ENCODE data around the gene CYTH3. TPM values are rescaled to one million over a fixed set of nuclear protein-coding genes. Genes with fewer than 3 reads are reported as not detected.

CYTH3 gene
- total and polyA plus RNA-seq, 2 of the 4 experiments (the other 2 are of a cell fraction): 14.2 to 34.8 TPM

DNA sequence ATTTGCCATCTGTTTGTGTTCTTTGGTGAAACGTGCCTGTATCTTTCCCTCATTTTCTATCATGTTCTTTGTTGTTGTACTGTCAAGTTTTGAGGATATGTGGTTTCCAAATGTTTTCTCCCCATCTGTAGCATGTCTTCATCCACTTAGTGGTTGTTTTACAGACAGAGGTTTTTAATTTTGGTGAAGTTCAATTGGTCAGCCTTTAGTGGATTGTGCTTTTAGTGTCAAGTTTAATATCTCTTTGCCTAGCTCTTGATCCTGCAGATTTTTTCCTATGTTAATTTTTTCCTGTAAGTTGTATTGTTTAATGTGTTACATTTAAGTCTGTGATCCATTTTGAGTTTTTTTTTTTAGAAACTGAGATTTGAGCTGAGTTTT lies 145.3 kb downstream of the CYTH3 start:
- H3K79me1 ChIP-seq (ENCODE audit: low read depth in 1 of 2, low read length in 2 of 2): peaks cover 29 to 58% of the 10 kb centered on the region in 2 experiments
- H3K23ac ChIP-seq (ENCODE audit: low read depth, low read length): no peak overlapping the region
- WGBS, 2 experiments (ENCODE audit: extremely low coverage in 2 of 2, insufficient read length in 1 of 2): no CpG with 5 or more reads among the region's 1 CpG
- no peak overlapping the region for H2BK120ac ChIP-seq (ENCODE audit: low read depth, low read length)
- peaks cover 3% of the 10 kb centered on the region; the same call in 1 of the 2 replicates for H3K9me1 ChIP-seq (ENCODE audit: insufficient read depth, low read length)
- H3K4me3 ChIP-seq (ENCODE audit: insufficient read depth, low read depth, low read length): no peak overlapping the region
- no peak overlapping the region for H2AK9ac ChIP-seq (replicated peaks; ENCODE audit: low read depth, low read length, poor library complexity)
- H3K9me3 ChIP-seq (ENCODE audit: control insufficient read depth, insufficient read depth, low read length): no peaks in the 10 kb centered on the region
- no peak overlapping the region for H3K9ac ChIP-seq (ENCODE audit: low read depth, low read length)
- no peak overlapping the region for H3K27ac ChIP-seq (ENCODE audit: insufficient read depth, low read length)
- H2AFZ ChIP-seq (replicated peaks; ENCODE audit: low read length, poor library complexity): no peak overlapping the region
- intact Hi-C loops (cut with micrococcal nuclease): no loop called here
- CTCF ChIA-PET: interaction anchor here (0.6 kb wide), 1 partner anchor 66 kb away, joined by 4 read pairs; no protein-coding TSS in a partner anchor
- DNase-seq (no peak), ATAC-seq (ENCODE audit: low read depth) (no peak)
- H3K4me1 ChIP-seq (ENCODE audit: control insufficient read depth, insufficient read depth, low read length): no peaks in the 10 kb centered on the region
- no peak overlapping the region for H2BK5ac ChIP-seq (ENCODE audit: low read depth, low read length, poor library complexity, severe bottlenecking)
- H4K8ac ChIP-seq (ENCODE audit: low read depth in 2 of 2, low read length in 2 of 2): no peak overlapping the region
- POLR2A ChIA-PET (ENCODE audit: unreplicated experiment): no interaction called here
- H2BK20ac ChIP-seq (ENCODE audit: low read depth, low read length): no peak overlapping the region
- TF ChIP-seq SMC3 (IDR thresholded peaks at IDR 0.05; ENCODE audit: low read depth, low read length) (no peak), CEBPB (IDR thresholded peaks at IDR 0.05; ENCODE audit: low read depth, low read length) (no peak), RFX5 (IDR thresholded peaks at IDR 0.05; ENCODE audit: low read depth, low read length) (no peak), POLR2A (IDR thresholded peaks at IDR 0.05; ENCODE audit: low read depth, low read length) (no peak), BHLHE40 (IDR thresholded peaks at IDR 0.05; ENCODE audit: low read depth, low read length) (no peak), MXI1 (IDR thresholded peaks at IDR 0.05; ENCODE audit: borderline replicate concordance, low read depth, low read length) (no peak)
- TF ChIP-seq, protein P1, sequence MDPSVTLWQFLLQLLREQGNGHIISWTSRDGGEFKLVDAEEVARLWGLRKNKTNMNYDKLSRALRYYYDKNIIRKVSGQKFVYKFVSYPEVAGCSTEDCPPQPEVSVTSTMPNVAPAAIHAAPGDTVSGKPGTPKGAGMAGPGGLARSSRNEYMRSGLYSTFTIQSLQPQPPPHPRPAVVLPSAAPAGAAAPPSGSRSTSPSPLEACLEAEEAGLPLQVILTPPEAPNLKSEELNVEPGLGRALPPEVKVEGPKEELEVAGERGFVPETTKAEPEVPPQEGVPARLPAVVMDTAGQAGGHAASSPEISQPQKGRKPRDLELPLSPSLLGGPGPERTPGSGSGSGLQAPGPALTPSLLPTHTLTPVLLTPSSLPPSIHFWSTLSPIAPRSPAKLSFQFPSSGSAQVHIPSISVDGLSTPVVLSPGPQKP (IDR thresholded peaks at IDR 0.05; ENCODE audit: borderline replicate concordance, low read depth, low read length): no peak
- TF ChIP-seq, protein P2, sequence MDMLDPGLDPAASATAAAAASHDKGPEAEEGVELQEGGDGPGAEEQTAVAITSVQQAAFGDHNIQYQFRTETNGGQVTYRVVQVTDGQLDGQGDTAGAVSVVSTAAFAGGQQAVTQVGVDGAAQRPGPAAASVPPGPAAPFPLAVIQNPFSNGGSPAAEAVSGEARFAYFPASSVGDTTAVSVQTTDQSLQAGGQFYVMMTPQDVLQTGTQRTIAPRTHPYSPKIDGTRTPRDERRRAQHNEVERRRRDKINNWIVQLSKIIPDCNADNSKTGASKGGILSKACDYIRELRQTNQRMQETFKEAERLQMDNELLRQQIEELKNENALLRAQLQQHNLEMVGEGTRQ (IDR thresholded peaks at IDR 0.05; ENCODE audit: low read depth, low read length): no peak
- H4K20me1 ChIP-seq (ENCODE audit: insufficient read depth, low read length): peaks cover 8% of the 10 kb centered on the region; the same call in 1 of the 2 replicates
- no peak overlapping the region for H4K5ac ChIP-seq (ENCODE audit: low read depth, low read length)
- no peak overlapping the region for H3K56ac ChIP-seq (ENCODE audit: extremely low read depth, insufficient read depth, low read length)
- no peaks in the 10 kb centered on the region for H3K27me3 ChIP-seq (ENCODE audit: control insufficient read depth, insufficient read depth, low read length)
- no peak overlapping the region for H3K4ac ChIP-seq (ENCODE audit: low read depth, low read length)
- H2BK15ac ChIP-seq (ENCODE audit: low read depth, low read length): no peak overlapping the region
- no peak overlapping the region for H2AK5ac ChIP-seq (ENCODE audit: low read depth, low read length)
- no peak overlapping the region for H3K4me2 ChIP-seq (ENCODE audit: low read depth, low read length)
- peaks cover 29% of the 10 kb centered on the region for H3K36me3 ChIP-seq (ENCODE audit: control insufficient read depth, insufficient read depth, low read length)
- no peak overlapping the region for H4K91ac ChIP-seq (ENCODE audit: insufficient read depth, low read depth, low read length)
- no peak overlapping the region for H3K14ac ChIP-seq (replicated peaks; ENCODE audit: low read depth, low read length)
- BruUV-seq (replicated peaks): no TSS peak
- dilution Hi-C loops (cut with HindIII; ENCODE audit: low sequenced_read_pairs, unreplicated experiment): no loop called here
- H3K18ac ChIP-seq (ENCODE audit: low read depth, low read length): no peak overlapping the region
- in situ Hi-C loops (cut with MboI; ENCODE audit: low sequenced_read_pairs): no loop called here
